Measurements from ENCODE around the gene MAPK8IP3. TPM values are rescaled to one million over a fixed set of nuclear protein-coding genes. Genes with fewer than 3 reads are reported as not detected.

MAPK8IP3 gene
- 10 to 100 TPM; 30.1 to 97.1 (median 50.5) TPM for total RNA-seq
- 100 to 1,000 TPM in 2 of 3 donors, 10 to 100 TPM in 1; 12.1 to 430 (median 147) TPM for polyA plus RNA-seq
- long read RNA-seq, donor 1, partial matches to known transcripts, result 0 of 1 reads
- long read RNA-seq, donor 1, other reads (novel, unspliced or antisense), result 0 of 1 reads
- long read RNA-seq, donor 2, full-length matches to known transcripts, result 6 of 19 reads
- long read RNA-seq, donor 2, partial matches to known transcripts, result 13 of 19 reads
- long read RNA-seq, donor 2, other reads (novel, unspliced or antisense), result 0 of 19 reads
- long read RNA-seq, donor 3, partial matches to known transcripts, result 0 of 1 reads
- long read RNA-seq, donor 3, other reads (novel, unspliced or antisense), result 0 of 1 reads
- long read RNA-seq, donor 4, partial matches to known transcripts, result 0 of 2 reads
- long read RNA-seq, donor 4, other reads (novel, unspliced or antisense), result 2 of 2 reads
- long read RNA-seq, donor 5, partial matches to known transcripts, result 19 of 24 reads
- long read RNA-seq, donor 5, other reads (novel, unspliced or antisense), result 5 of 24 reads
- long read RNA-seq, donor 6, partial matches to known transcripts, result 3 of 9 reads
- long read RNA-seq, donor 6, other reads (novel, unspliced or antisense), result 6 of 9 reads
- long read RNA-seq, donor 7, full-length matches to known transcripts, result 3 of 3 reads
- long read RNA-seq, donor 7, partial matches to known transcripts, result 0 of 3 reads
- long read RNA-seq, donor 7, other reads (novel, unspliced or antisense), result 0 of 3 reads
- long read RNA-seq, donor 8, full-length matches to known transcripts, result 3 of 24 reads
- long read RNA-seq, donor 8, partial matches to known transcripts, result 21 of 24 reads
- long read RNA-seq, donor 8, other reads (novel, unspliced or antisense), result 0 of 24 reads
- long read RNA-seq, donor 9, partial matches to known transcripts, result 0 of 2 reads
- long read RNA-seq, donor 9, other reads (novel, unspliced or antisense), result 0 of 2 reads
- long read RNA-seq, donor 10, full-length matches to known transcripts, result 7 of 17 reads
- long read RNA-seq, donor 10, partial matches to known transcripts, result 10 of 17 reads
- long read RNA-seq, donor 10, other reads (novel, unspliced or antisense), result 0 of 17 reads

DNA sequence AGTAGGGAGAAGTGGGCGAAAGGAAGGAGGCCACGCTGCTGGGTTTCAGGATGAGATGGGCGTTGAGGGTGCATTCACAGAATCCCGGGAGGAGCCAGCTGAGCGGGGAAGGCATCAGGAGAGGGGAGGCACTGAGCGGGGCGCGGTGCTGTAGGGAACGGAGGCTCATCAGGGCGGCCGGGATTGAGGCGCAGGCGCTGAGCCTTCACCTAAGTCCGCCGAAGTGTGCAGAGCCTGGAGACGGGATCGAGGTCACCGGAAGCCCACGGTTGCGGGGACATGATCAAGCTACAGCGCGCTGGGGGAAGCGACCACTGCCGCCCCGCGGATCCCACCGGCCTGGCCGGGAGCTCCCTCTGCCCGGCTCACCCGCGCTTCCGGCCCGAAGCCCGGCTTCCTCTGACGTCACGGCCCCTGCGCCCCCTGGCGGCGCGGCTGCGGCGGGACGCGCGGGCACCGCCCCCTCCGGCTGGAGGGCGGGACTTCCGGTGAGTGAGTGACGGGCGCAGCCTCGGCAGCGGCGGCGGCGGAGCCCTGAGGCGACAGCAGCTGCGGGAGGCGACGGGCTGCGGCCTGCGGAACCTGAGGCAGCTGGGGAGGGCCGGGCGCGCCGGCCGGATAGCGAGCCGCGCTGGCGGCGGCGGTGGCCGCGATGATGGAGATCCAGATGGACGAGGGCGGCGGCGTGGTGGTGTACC, at the start of gene MAPK8IP3:
Gene MAPK8IP3, plus strand, starts transcription at position 508 of the 698 bp plus-strand sequence. Its CDS starts 145 bp downstream, at position 653.
- WGBS, 4 donors, result 0 to 1% (median 0%) methylated on average over 9 to 79 of the region's 79 CpGs
- Histone ChIP-seq H3K9me3 (replicated peaks in 1 of 3) (no peaks in the 10 kb centered on the region), H3K4me3 (peak within 1 kb of the TSS; percentile 65 to 95 (median 78)), H3K27me3 (no peaks in the 10 kb centered on the region), H3K4me1 (replicated peaks in 1 of 2) (peaks cover 34 to 37% of the 10 kb centered on the region in 2 donors), H3K27ac (peak within 1 kb of the TSS; percentile 66 to 100 (median 92)), H3K36me3 (replicated peaks in 1 of 2) (peaks cover 0 to 10% of the 10 kb centered on the region in 2 donors)
- DNase-seq, result peak; percentile 84 to 95 (median 89)
- peak; percentile 92 to 95 for TF ChIP-seq POLR2A (IDR thresholded peaks at IDR 0.05)
- TF ChIP-seq CTCF (IDR thresholded peaks at IDR 0.05), result peak; percentile 19 to 100 (median 82)
- intact Hi-C loops (cut with DNase I), result no loop called here

GRCh38 chr16:1656808-1657617, 49.0 kb upstream of the MAPK8IP3 start:
- Histone ChIP-seq H3K27ac (no peak overlapping the region), H3K9me3 (replicated peaks in 1 of 3) (no peaks in the 10 kb centered on the region), H3K4me3 (no peak overlapping the region), H3K27me3 (no peaks in the 10 kb centered on the region), H3K36me3 (replicated peaks in 1 of 2) (peaks cover 0 to 80% of the 10 kb centered on the region in 2 donors), H3K4me1 (replicated peaks in 1 of 2) (no peaks in the 10 kb centered on the region)
- 87 to 98% (median 90%) methylated on average over 11 to 24 of the region's 24 CpGs for WGBS, 4 donors
- peak in 1 of 7 donors; percentile 76 for DNase-seq
- intact Hi-C loops (cut with DNase I), result no loop called here
- no peak for TF ChIP-seq CTCF (IDR thresholded peaks at IDR 0.05)
- no peak for TF ChIP-seq POLR2A (IDR thresholded peaks at IDR 0.05)

DNA sequence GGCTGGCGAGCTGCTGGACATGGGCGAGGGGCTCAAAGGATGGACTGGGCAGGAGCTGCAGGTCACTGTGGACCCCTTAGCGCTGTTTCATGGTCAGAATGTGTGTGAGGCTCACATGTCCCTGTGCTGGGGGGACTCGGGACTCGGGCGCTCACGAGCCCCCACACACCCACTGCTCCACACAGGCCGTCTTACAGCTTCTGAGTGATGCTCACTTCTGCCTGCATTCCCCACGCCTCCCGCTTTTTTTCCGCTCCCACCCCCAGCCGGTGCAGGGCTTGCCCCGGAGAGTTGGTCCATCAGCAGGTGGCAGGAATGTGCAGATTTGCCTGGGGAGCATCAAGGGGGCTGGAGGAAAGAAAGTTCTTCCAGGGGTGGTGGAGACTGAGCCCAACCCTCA, 48.2 kb upstream of the MAPK8IP3 start:
- Histone ChIP-seq H3K36me3 (replicated peaks in 1 of 2) (peaks cover 0 to 81% of the 10 kb centered on the region in 2 donors), H3K9me3 (replicated peaks in 1 of 3) (no peaks in the 10 kb centered on the region), H3K27me3 (no peaks in the 10 kb centered on the region), H3K27ac (no peak overlapping the region), H3K4me3 (no peak overlapping the region), H3K4me1 (replicated peaks in 1 of 2) (no peaks in the 10 kb centered on the region)
- no peak for TF ChIP-seq POLR2A (IDR thresholded peaks at IDR 0.05)
- TF ChIP-seq CTCF (IDR thresholded peaks at IDR 0.05), result no peak
- intact Hi-C loops (cut with DNase I), result no loop called here
- 90 to 95% (median 94%) methylated on average over 13 of the region's 13 CpGs for WGBS, 4 donors
- DNase-seq, result no peak

Measured in adrenal gland (tissue), 19 donors.